Smooth muscle cell (in vitro differentiated cells): ENCODE measurements around the gene LHX1. TPM values are rescaled to one million over a fixed set of nuclear protein-coding genes. Genes with fewer than 3 reads are reported as not detected.
A peak's percentile ranks its signal among the peaks of the same experiment; 100 is the strongest.

ENCODE experiments used
- DNase-seq: peaks from one replicate; lab custom pipeline; 2025; ENCODE audit not compliant: unreplicated experiment; lab: John Stamatoyannopoulos, UW
- H2AFZ ChIP-seq: fragments of 200-600 bp; sonication (generic); 2 replicates; pipeline ENCODE4 v1.6.0; 2016; ENCODE audit warnings: antibody characterized with exemption, low read depth, mild to moderate bottlenecking
- H3F3A ChIP-seq: fragments of 200-600 bp; sonication (generic); 2 replicates; pipeline ENCODE4 v1.6.0; 2017; ENCODE audit warnings: antibody characterized with exemption, low read depth
- H3K27ac ChIP-seq: fragments of 200-600 bp; sonication (generic); 2 replicates; pipeline ENCODE4 v1.5.1; 2016; ENCODE audit warnings: low read depth, mild to moderate bottlenecking
- H3K27me3 ChIP-seq: fragments of 200-600 bp; sonication (generic); 2 replicates; pipeline ENCODE4 v1.6.1; 2016; ENCODE audit warnings: low read depth, mild to moderate bottlenecking
- H3K36me3 ChIP-seq: fragments of 200-600 bp; sonication (generic); 2 replicates; pipeline ENCODE4 v1.5.1; 2016; ENCODE audit warnings: low read depth
- H3K4me1 ChIP-seq: fragments of 200-600 bp; sonication (generic); 2 replicates; pipeline ENCODE4 v1.5.1; 2016; ENCODE audit warnings: low read depth
- H3K4me2 ChIP-seq: fragments of 200-600 bp; sonication (generic); 2 replicates; pipeline ENCODE4 v1.6.0; 2016; ENCODE audit warnings: mild to moderate bottlenecking
- H3K4me3 ChIP-seq: fragments of 200-600 bp; sonication (generic); 2 replicates; pipeline ENCODE4 v1.5.1; 2016; ENCODE audit warnings: mild to moderate bottlenecking
- H3K79me2 ChIP-seq: fragments of 200-600 bp; sonication (generic); 2 replicates; pipeline ENCODE4 v1.6.0; 2016; ENCODE audit warnings: low read depth, mild to moderate bottlenecking
- H3K9ac ChIP-seq: fragments of 200-600 bp; sonication (generic); 2 replicates; pipeline ENCODE4 v1.6.0; 2016; ENCODE audit warnings: low read depth
- H3K9me3 ChIP-seq: fragments of 200-600 bp; sonication (generic); replicated peaks from 2 replicates; pipeline ENCODE4 v1.5.1; 2016; ENCODE audit warnings: low read depth
- H4K20me1 ChIP-seq: fragments of 200-600 bp; sonication (generic); 2 replicates; pipeline ENCODE4 v1.6.0; 2016; ENCODE audit warnings: low read depth
- CTCF ChIP-seq: fragments of 200-600 bp; sonication (generic); IDR thresholded peaks from 2 replicates; pipeline ENCODE4 v1.5.1; 2017; ENCODE audit warnings: borderline replicate concordance, mild to moderate bottlenecking, antibody characterized with exemption; ENCODE audit not compliant: insufficient read depth, poor library complexity, severe bottlenecking
- WGBS: methylation state at CpG from one replicate; pipeline ENCODE4 v1.1.7; 2016; ENCODE audit warnings: low lambda C conversion rate; 5-methylcytosine and 5-hydroxymethylcytosine counted together
- polyA plus RNA-seq: library from polyadenylated mRNA; unstranded; fragments of >200 nt; fragmentation: Nextera tagmentation; extraction: Ambion mirVana; gene quantifications from 2 replicates; pipeline ENCODE4 v1.2.1, GENCODE V29; 2016
- total RNA-seq: library from RNA; depleted of rRNA; stranded (reverse); fragments of >200 nt; gene quantifications from 2 replicates; pipeline ENCODE4 v1.2.3, GENCODE V29; 2014

Gene LHX1
- total and polyA plus RNA-seq, 2 experiments from 2014 or later: not detected

- no peak overlapping the region for H3K9ac ChIP-seq
- peaks cover 100% of the 10 kb centered on the region for H3K27me3 ChIP-seq
- H3K4me2 ChIP-seq: peak overlapping the region; percentile 82
- H4K20me1 ChIP-seq: peaks cover 15% of the 10 kb centered on the region
- H2AFZ ChIP-seq: no peak overlapping the region
- 2% methylated on average over 77 of the region's 79 CpGs for WGBS
- H3K79me2 ChIP-seq: no peaks in the 10 kb centered on the region
- no peaks in the 10 kb centered on the region for H3K36me3 ChIP-seq
- H3K4me1 ChIP-seq: peaks cover 65% of the 10 kb centered on the region
- no peak for TF ChIP-seq CTCF
- no peak overlapping the region for H3K4me3 ChIP-seq
- no peaks in the 10 kb centered on the region for H3F3A ChIP-seq
- no peak for DNase-seq
- H3K27ac ChIP-seq: no peak overlapping the region
- H3K9me3 ChIP-seq: no peaks in the 10 kb centered on the region
Observed at GRCh38 chr17:36934692-36935630, 2.3 kb upstream of the LHX1 start.

- Histone ChIP-seq H4K20me1 (peaks cover 15% of the 10 kb centered on the region), H3K4me1 (peaks cover 65% of the 10 kb centered on the region), H3K27me3 (peaks cover 100% of the 10 kb centered on the region), H3K9me3 (no peaks in the 10 kb centered on the region), H2AFZ (no peak overlapping the region), H3F3A (no peaks in the 10 kb centered on the region), H3K4me3 (peak overlapping the region; percentile 34), H3K79me2 (no peaks in the 10 kb centered on the region), H3K36me3 (no peaks in the 10 kb centered on the region), H3K27ac (no peak overlapping the region), H3K9ac (no peak overlapping the region), H3K4me2 (peak overlapping the region; percentile 82)
- TF ChIP-seq CTCF: no peak
- no peak for DNase-seq
- 1% methylated on average over 36 of the region's 49 CpGs for WGBS
Observed at GRCh38 chr17:36935671-36936454, 1.4 kb upstream of the LHX1 start.

GRCh38 chr17:36936455-36937000, 747 bp upstream of the LHX1 start:
- Histone ChIP-seq H3K27ac (no peak overlapping the region), H3K4me1 (peaks cover 65% of the 10 kb centered on the region), H2AFZ (no peak overlapping the region), H3K9me3 (no peaks in the 10 kb centered on the region), H3K4me3 (peak overlapping the region; percentile 34), H4K20me1 (peaks cover 15% of the 10 kb centered on the region), H3K4me2 (peak overlapping the region; percentile 82), H3F3A (no peaks in the 10 kb centered on the region), H3K27me3 (peaks cover 100% of the 10 kb centered on the region), H3K9ac (no peak overlapping the region), H3K79me2 (no peaks in the 10 kb centered on the region), H3K36me3 (no peaks in the 10 kb centered on the region)
- DNase-seq: no peak
- TF ChIP-seq CTCF: no peak
- WGBS: 1% methylated on average over 56 of the region's 58 CpGs
